Anterior cingulate cortex (tissue), 58 donors: ENCODE data around the gene CMSS1.

ENCODE experiments used
- DNase-seq, 58 donors: peaks; one replicate each; lab custom pipeline; 2025; lab: John Stamatoyannopoulos, UW

CMSS1 gene

GRCh38 chr3:99954914-99955644 is 137.4 kb downstream of the CMSS1 start:
- no peak for DNase-seq

GRCh38 chr3:99955773-99956562 is 138.3 kb downstream of the CMSS1 start:
- DNase-seq, result no peak

- no peak for DNase-seq
Observed at GRCh38 chr3:99957151-99957796, 139.6 kb downstream of the CMSS1 start.

- no peak for DNase-seq
Observed at GRCh38 chr3:99958222-99958912, 140.7 kb downstream of the CMSS1 start.

- DNase-seq, result no peak
Observed at GRCh38 chr3:99960123-99960878, 142.6 kb downstream of the CMSS1 start.

- no peak for DNase-seq
Observed at GRCh38 chr3:99960941-99961340, 143.3 kb downstream of the CMSS1 start.

- no peak for DNase-seq
Observed at GRCh38 chr3:99961756-99962515, 144.3 kb downstream of the CMSS1 start.

GRCh38 chr3:99962703-99963102 is 145.0 kb downstream of the CMSS1 start:
- no peak for DNase-seq

- no peak for DNase-seq
Observed at GRCh38 chr3:99965077-99965476, 147.4 kb downstream of the CMSS1 start.

- no peak for DNase-seq
Observed at GRCh38 chr3:99965681-99966408, 148.2 kb downstream of the CMSS1 start.

GRCh38 chr3:99966662-99967416 is 149.2 kb downstream of the CMSS1 start:
- no peak for DNase-seq

GRCh38 chr3:99967796-99968195 is 150.1 kb downstream of the CMSS1 start:
- DNase-seq, result no peak

- DNase-seq, result no peak
Observed at GRCh38 chr3:99969136-99969535, 151.5 kb downstream of the CMSS1 start.

GRCh38 chr3:99970198-99970597 is 152.5 kb downstream of the CMSS1 start:
- no peak for DNase-seq

GRCh38 chr3:99971761-99972160 is 154.1 kb downstream of the CMSS1 start:
- DNase-seq, result no peak

GRCh38 chr3:99972380-99973104 is 154.9 kb downstream of the CMSS1 start:
- DNase-seq, result no peak

GRCh38 chr3:99974989-99975388 is 157.3 kb downstream of the CMSS1 start:
- DNase-seq, result no peak
